B cell (primary cell): ENCODE measurements around the gene RBM33. TPM values are rescaled to one million over a fixed set of nuclear protein-coding genes. Genes with fewer than 3 reads are reported as not detected.

Experiments
- ATAC-seq: fragments of 200-7000 bp; cut with Tn5 transposase; one replicate; pipeline ENCODE4 v1.10.0; 2021; ENCODE audit warnings: low read depth, mild to moderate bottlenecking, moderate number of reproducible peaks, moderate library complexity
- CTCF ChIA-PET: fragments of 350-600 bp; sonication (Branson Sonifier 250); formaldehyde crosslinking; loops from one replicate; lab custom pipeline; 2021; ENCODE audit warnings: antibody characterized with exemption, inconsistent platforms; lab: Charles Lee
- POLR2A ChIA-PET: fragments of 350-600 bp; sonication (Branson Sonifier 250); formaldehyde crosslinking; loops from one replicate; lab custom pipeline; 2021; ENCODE audit warnings: antibody characterized with exemption; lab: Charles Lee
- DNase-seq: peaks from one replicate; pipeline ENCODE4 v3.0.0; 2013
- H2AFZ ChIP-seq: 2 replicates; pipeline ENCODE4 v1.6.1; 2012; ENCODE audit warnings: mild to moderate bottlenecking, low read depth, low read length; ENCODE audit not compliant: insufficient read depth, poor library complexity, severe bottlenecking
- H3K27ac ChIP-seq, 2 donors: 1 replicate in 1 of 2; 2 replicates in 1 of 2; pipeline ENCODE4 v1.5.1; 2012 to 2013; ENCODE audit warnings: low read length in 2 of 2, mild to moderate bottlenecking in 2 of 2, moderate library complexity in 1 of 2
- H3K27me3 ChIP-seq, 4 experiments: fragments of 200-600 bp in 1 of 4; sonication (generic) in 1 of 4; replicated peaks in 1 of 4; 1 replicate in 2 of 4; 2 replicates in 2 of 4; pipeline versions ENCODE4 v1.6.1 to v1.7.0; 2013 to 2016; ENCODE audit warnings: low read length in 3 of 4, mild to moderate bottlenecking in 2 of 4, mixed read lengths in 1 of 4, moderate library complexity in 1 of 4; ENCODE audit not compliant: insufficient read depth in 4 of 4, control insufficient read depth in 3 of 4; ENCODE audit errors: control extremely low read depth in 1 of 4
- H3K36me3 ChIP-seq, 2 experiments: replicated peaks in 1 of 2; 1 replicate in 1 of 2; 2 replicates in 1 of 2; pipeline versions ENCODE4 v1.6.1 to v1.7.1; 2013; ENCODE audit warnings: low read length in 1 of 2; ENCODE audit not compliant: insufficient read depth in 2 of 2, control insufficient read depth in 1 of 2; ENCODE audit errors: control extremely low read depth in 1 of 2, extremely low read depth in 1 of 2
- H3K4me1 ChIP-seq, 2 donors: fragments of 200-600 bp in 1 of 2; sonication (generic) in 1 of 2; 1 replicate in 1 of 2; 2 replicates in 1 of 2; pipeline versions ENCODE4 v1.5.1 to v1.6.1; 2013 to 2017; ENCODE audit warnings: low read length in 2 of 2; ENCODE audit not compliant: control insufficient read depth in 2 of 2, insufficient read depth in 2 of 2
- H3K4me2 ChIP-seq: replicated peaks from 2 replicates; pipeline ENCODE3; 2012; ENCODE audit warnings: mild to moderate bottlenecking, low read depth, low read length; ENCODE audit not compliant: poor library complexity, severe bottlenecking
- H3K4me3 ChIP-seq, 5 experiments: fragments of 200-600 bp in 1 of 5; sonication (generic) in 1 of 5; 1 replicate in 3 of 5; 2 replicates in 2 of 5; pipeline versions ENCODE4 v1.5.1 to v1.7.0; 2011 to 2016; ENCODE audit warnings: low read length in 4 of 5, mild to moderate bottlenecking in 4 of 5, low read depth in 2 of 5, control low read depth in 1 of 5, moderate library complexity in 1 of 5; ENCODE audit not compliant: insufficient read depth in 1 of 5; ENCODE audit errors: control extremely low read depth in 1 of 5, extremely low read depth in 1 of 5
- H3K79me2 ChIP-seq: fragments of 200-600 bp; sonication (generic); one replicate; pipeline ENCODE4 v1.6.0; 2016; ENCODE audit warnings: low read length; ENCODE audit not compliant: control insufficient read depth, insufficient read depth
- H3K9ac ChIP-seq: fragments of 200-600 bp; sonication (generic); 2 replicates; pipeline ENCODE4 v1.6.1; 2017; ENCODE audit warnings: mild to moderate bottlenecking, low read length, moderate library complexity
- H3K9me3 ChIP-seq, 3 donors: one replicate each; pipeline versions ENCODE4 v1.6.1 to v1.7.1; 2013; ENCODE audit warnings: low read length in 2 of 3; ENCODE audit not compliant: control insufficient read depth in 2 of 3, insufficient read depth in 1 of 3; ENCODE audit errors: control extremely low read depth in 1 of 3
- H4K20me1 ChIP-seq: 2 replicates; pipeline ENCODE4 v1.6.0; 2012; ENCODE audit warnings: mild to moderate bottlenecking, low read length; ENCODE audit not compliant: insufficient read depth, control insufficient read depth, poor library complexity, severe bottlenecking
- H3K27ac Mint-ChIP-seq: one replicate; pipeline ENCODE4 v1.8.0; 2021; ENCODE audit warnings: mixed read lengths
- H3K27me3 Mint-ChIP-seq: one replicate; pipeline ENCODE4 v1.8.0; 2021; ENCODE audit warnings: mixed read lengths
- H3K4me1 Mint-ChIP-seq: one replicate; pipeline ENCODE4 v1.8.0; 2021; ENCODE audit warnings: mixed read lengths
- H3K4me3 Mint-ChIP-seq: one replicate; pipeline ENCODE4 v1.8.0; 2021; ENCODE audit warnings: mixed read lengths
- H3K9me3 Mint-ChIP-seq: one replicate; pipeline ENCODE4 v1.8.0; 2022; ENCODE audit warnings: mixed read lengths; ENCODE audit not compliant: insufficient read depth
- EZH2 ChIP-seq: IDR thresholded peaks from 2 replicates; pipeline ENCODE4 v1.6.1; 2012; ENCODE audit warnings: borderline replicate concordance, low read depth, mild to moderate bottlenecking, moderate library complexity, low read length; ENCODE audit not compliant: insufficient read depth, poor library complexity, severe bottlenecking
- whole genome bisulfite sequencing: methylation state at CpG from one replicate; pipeline ENCODE4 v1.1.5; 2013; ENCODE audit warnings: missing lambda C conversion rate; ENCODE audit not compliant: insufficient coverage; 5-methylcytosine and 5-hydroxymethylcytosine counted together
- intact Hi-C: fragments of 100-400 bp; cut with micrococcal nuclease; formaldehyde crosslinking; loops from one replicate; pipeline ENCODE4 v1.10.0; 2022
- polyA plus RNA-seq: library from polyadenylated mRNA; depleted of rRNA; stranded (reverse); fragments of >200 nt; gene quantifications from 2 replicates; pipeline ENCODE4 v1.2.3, GENCODE V29; 2012
- total RNA-seq, 2 donors: library from RNA; stranded (reverse); fragments of 120-200 nt in 1 of 2; gene quantifications; 1 replicate in 1 of 2; 2 replicates in 1 of 2; pipeline versions ENCODE4 v1.2.3 to v1.2.4, GENCODE V29; 2013 to 2022
- TF ChIP-seq, protein P1 (sequence below): fragments of 200-600 bp; IDR thresholded peaks from one replicate; pipeline ENCODE4 v1.8.0; 2022; ENCODE audit warnings: antibody characterized with exemption, mild to moderate bottlenecking

RBM33 gene
- total and polyA plus RNA-seq, 2 donors (not counting 1 experiment from before 2014, with no cell fraction given) = 33.5 to 189 TPM

DNA sequence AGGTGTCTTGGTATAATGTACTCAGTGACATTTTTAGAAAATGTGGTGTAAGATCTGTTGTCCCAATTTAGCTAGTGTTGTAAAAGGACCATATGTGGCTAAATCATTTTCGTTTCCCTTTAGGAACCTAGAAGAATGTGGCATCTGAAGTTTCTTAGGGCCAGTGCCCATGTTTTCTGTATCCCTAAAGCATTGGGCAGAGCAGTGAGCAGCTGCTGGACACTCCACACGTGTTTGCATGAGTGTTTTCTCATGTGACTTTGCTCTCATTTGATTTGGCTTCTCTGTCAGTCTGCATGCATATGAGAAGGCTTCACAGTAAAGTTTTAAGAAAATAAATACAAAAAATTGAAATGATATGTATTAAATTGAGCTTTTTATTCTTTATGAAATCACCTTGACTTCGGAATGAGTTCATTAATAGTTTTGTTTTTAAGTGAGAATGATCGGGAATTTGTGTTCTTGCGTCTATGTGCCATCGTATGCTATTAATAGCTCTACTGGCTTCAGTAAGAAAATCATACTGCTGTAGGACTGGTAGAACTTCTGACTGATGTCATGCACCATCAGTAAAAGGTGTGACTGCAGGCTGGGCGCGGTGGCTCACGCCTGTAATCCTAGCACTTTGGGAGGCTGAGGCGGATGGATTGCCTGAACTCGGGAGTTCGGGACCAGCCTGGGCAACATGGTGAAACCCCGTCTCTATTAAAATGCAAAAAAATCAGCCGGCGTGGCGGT, 61.3 kb downstream of the RBM33 start:
- peaks cover 33% of the 10 kb centered on the region for H4K20me1 ChIP-seq
- POLR2A ChIA-PET = no interaction called here
- no peak overlapping the region for H3K4me3 Mint-ChIP-seq

GRCh38 chr7:155706376-155706775, 61.9 kb downstream of the RBM33 start:
- H3K79me2 ChIP-seq = peaks cover 71% of the 10 kb centered on the region
- WGBS = 91% methylated on average over 5 of the region's 10 CpGs
- ATAC-seq (no peak), DNase-seq (no peak)
- H3K4me2 ChIP-seq = no peak overlapping the region
- Mint-ChIP-seq H3K27me3 (no peaks in the 10 kb centered on the region), H3K4me3 (no peak overlapping the region), H3K27ac (peak overlapping the region; percentile 33), H3K9me3 (no peaks in the 10 kb centered on the region), H3K4me1 (peaks cover 2% of the 10 kb centered on the region)
- H3K27me3 ChIP-seq = no peaks in the 10 kb centered on the region
- no peak overlapping the region for H2AFZ ChIP-seq
- no peaks in the 10 kb centered on the region for H3K9me3 ChIP-seq
- H4K20me1 ChIP-seq = peaks cover 33% of the 10 kb centered on the region
- POLR2A ChIA-PET = no interaction called here
- intact Hi-C loops = no loop called here
- no peak overlapping the region for H3K9ac ChIP-seq
- H3K36me3 ChIP-seq = peaks cover 3 to 79% of the 10 kb centered on the region in 2 experiments
- H3K4me1 ChIP-seq = peaks cover 9 to 11% of the 10 kb centered on the region in 2 donors
- CTCF ChIA-PET = interaction anchor here (2.7 kb wide), 1 partner anchor 107 kb away, joined by 10 read pairs; no protein-coding TSS in a partner anchor
- no peak overlapping the region for H3K4me3 ChIP-seq
- no peak overlapping the region for H3K27ac ChIP-seq
- TF ChIP-seq, protein P1, sequence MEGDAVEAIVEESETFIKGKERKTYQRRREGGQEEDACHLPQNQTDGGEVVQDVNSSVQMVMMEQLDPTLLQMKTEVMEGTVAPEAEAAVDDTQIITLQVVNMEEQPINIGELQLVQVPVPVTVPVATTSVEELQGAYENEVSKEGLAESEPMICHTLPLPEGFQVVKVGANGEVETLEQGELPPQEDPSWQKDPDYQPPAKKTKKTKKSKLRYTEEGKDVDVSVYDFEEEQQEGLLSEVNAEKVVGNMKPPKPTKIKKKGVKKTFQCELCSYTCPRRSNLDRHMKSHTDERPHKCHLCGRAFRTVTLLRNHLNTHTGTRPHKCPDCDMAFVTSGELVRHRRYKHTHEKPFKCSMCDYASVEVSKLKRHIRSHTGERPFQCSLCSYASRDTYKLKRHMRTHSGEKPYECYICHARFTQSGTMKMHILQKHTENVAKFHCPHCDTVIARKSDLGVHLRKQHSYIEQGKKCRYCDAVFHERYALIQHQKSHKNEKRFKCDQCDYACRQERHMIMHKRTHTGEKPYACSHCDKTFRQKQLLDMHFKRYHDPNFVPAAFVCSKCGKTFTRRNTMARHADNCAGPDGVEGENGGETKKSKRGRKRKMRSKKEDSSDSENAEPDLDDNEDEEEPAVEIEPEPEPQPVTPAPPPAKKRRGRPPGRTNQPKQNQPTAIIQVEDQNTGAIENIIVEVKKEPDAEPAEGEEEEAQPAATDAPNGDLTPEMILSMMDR = no peak
- no peak for TF ChIP-seq EZH2

More for the DNA sequence above, 61.3 kb downstream of the RBM33 start:
- Mint-ChIP-seq H3K27me3 (no peaks in the 10 kb centered on the region), H3K4me1 (peaks cover 2% of the 10 kb centered on the region), H3K9me3 (no peaks in the 10 kb centered on the region), H3K27ac (no peak overlapping the region)
- TF ChIP-seq EZH2 = no peak
- TF ChIP-seq, protein P1 = no peak
- peaks cover 9 to 11% of the 10 kb centered on the region in 2 donors for H3K4me1 ChIP-seq
- no peak overlapping the region for H3K9ac ChIP-seq
- peaks cover 66% of the 10 kb centered on the region for H3K79me2 ChIP-seq
- H3K9me3 ChIP-seq = no peaks in the 10 kb centered on the region
- ATAC-seq (no peak), DNase-seq (no peak)
- H3K27me3 ChIP-seq = no peaks in the 10 kb centered on the region
- no peak overlapping the region for H3K4me3 ChIP-seq
- H3K27ac ChIP-seq = no peak overlapping the region
- intact Hi-C loops = no loop called here
- no peak overlapping the region for H3K4me2 ChIP-seq
- WGBS = 94% methylated on average over 15 of the region's 16 CpGs
- CTCF ChIA-PET = interaction anchor here (2.7 kb wide), 1 partner anchor 107 kb away, joined by 10 read pairs; no protein-coding TSS in a partner anchor
- peaks cover 3 to 80% of the 10 kb centered on the region in 2 experiments for H3K36me3 ChIP-seq
- H2AFZ ChIP-seq = no peak overlapping the region
